Tibial nerve (tissue), 3 donors: ENCODE results near the gene ANKRD6.

Source experiments
- POLR2A ChIP-seq, 2 donors: fragments of 450-650 bp; IDR thresholded peaks; one replicate each; pipeline ENCODE4 v1.6.1; 2017; ENCODE audit warnings: antibody characterized with exemption in 2 of 2, mild to moderate bottlenecking in 2 of 2, moderate library complexity in 2 of 2
- TF ChIP-seq, protein P1 (sequence below), 5 experiments: fragments of 200-600 bp in 3 of 5; fragments of 450-650 bp in 2 of 5; sonication (generic) in 3 of 5; IDR thresholded peaks; one replicate each; pipeline ENCODE4 v1.5.1; 2016 to 2019; ENCODE audit warnings: antibody characterized with exemption in 5 of 5, mild to moderate bottlenecking in 3 of 5, moderate library complexity in 2 of 5

DNA sequence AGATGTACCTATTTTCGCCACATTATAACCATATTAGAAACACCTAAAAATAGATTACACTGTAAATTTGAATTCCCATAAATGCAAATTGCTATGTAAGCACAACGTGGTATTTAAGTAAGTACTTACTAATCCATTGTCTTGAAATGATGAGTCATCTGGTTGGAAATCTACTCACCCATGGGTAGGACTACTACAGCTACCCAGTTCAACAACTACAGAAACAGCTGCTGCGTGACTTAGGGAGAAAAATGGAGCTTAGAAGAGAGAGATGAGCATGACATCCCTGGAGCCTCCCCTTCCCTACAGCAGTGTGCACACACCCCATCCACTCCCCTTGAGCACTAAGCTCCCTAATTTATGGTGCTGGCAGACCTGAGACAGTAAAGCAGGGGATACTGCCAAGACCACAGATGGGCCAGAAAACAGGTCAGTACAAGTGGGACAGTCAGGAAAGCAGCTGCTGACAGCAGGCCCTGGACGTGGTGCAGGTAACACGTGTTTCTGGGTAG, 47.7 kb upstream of the ANKRD6 start:
- TF ChIP-seq, protein P1, sequence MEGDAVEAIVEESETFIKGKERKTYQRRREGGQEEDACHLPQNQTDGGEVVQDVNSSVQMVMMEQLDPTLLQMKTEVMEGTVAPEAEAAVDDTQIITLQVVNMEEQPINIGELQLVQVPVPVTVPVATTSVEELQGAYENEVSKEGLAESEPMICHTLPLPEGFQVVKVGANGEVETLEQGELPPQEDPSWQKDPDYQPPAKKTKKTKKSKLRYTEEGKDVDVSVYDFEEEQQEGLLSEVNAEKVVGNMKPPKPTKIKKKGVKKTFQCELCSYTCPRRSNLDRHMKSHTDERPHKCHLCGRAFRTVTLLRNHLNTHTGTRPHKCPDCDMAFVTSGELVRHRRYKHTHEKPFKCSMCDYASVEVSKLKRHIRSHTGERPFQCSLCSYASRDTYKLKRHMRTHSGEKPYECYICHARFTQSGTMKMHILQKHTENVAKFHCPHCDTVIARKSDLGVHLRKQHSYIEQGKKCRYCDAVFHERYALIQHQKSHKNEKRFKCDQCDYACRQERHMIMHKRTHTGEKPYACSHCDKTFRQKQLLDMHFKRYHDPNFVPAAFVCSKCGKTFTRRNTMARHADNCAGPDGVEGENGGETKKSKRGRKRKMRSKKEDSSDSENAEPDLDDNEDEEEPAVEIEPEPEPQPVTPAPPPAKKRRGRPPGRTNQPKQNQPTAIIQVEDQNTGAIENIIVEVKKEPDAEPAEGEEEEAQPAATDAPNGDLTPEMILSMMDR (IDR thresholded peaks at IDR 0.05): no peak
- TF ChIP-seq POLR2A (IDR thresholded peaks at IDR 0.05): no peak
